GM12801 (cell line): ENCODE results near the gene TOPBP1.

ENCODE experiments used
- TF ChIP-seq, protein P1 (sequence below): IDR thresholded peaks from one replicate; pipeline ENCODE4 v1.5.1; 2011; ENCODE audit warnings: control low read depth; ENCODE audit not compliant: insufficient read length; ENCODE audit errors: extremely low read depth

The TOPBP1 gene

GRCh38 chr3:133649486-133650068, 12.2 kb downstream of the TOPBP1 start:
- TF ChIP-seq, protein P1, sequence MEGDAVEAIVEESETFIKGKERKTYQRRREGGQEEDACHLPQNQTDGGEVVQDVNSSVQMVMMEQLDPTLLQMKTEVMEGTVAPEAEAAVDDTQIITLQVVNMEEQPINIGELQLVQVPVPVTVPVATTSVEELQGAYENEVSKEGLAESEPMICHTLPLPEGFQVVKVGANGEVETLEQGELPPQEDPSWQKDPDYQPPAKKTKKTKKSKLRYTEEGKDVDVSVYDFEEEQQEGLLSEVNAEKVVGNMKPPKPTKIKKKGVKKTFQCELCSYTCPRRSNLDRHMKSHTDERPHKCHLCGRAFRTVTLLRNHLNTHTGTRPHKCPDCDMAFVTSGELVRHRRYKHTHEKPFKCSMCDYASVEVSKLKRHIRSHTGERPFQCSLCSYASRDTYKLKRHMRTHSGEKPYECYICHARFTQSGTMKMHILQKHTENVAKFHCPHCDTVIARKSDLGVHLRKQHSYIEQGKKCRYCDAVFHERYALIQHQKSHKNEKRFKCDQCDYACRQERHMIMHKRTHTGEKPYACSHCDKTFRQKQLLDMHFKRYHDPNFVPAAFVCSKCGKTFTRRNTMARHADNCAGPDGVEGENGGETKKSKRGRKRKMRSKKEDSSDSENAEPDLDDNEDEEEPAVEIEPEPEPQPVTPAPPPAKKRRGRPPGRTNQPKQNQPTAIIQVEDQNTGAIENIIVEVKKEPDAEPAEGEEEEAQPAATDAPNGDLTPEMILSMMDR = no peak

DNA sequence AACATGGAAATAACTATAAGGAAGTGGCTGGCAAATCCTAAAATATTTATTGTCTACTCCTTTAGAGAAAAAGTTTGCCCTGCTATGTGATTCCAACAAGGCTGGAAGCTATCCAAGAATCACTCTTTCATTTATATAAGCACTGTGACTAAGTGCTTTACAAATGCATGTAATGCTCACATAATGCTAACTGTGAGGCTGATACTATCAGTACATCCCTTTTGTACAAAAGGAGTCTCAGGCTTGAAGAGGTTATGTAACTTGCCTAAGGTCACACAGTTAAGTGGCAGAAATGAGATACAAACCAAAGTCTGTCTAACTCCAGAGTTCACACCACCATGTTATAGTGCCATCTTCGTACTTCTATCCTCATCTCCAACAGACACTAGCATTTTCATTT, 17.0 kb downstream of the TOPBP1 start:
- TF ChIP-seq, protein P1 = no peak

DNA sequence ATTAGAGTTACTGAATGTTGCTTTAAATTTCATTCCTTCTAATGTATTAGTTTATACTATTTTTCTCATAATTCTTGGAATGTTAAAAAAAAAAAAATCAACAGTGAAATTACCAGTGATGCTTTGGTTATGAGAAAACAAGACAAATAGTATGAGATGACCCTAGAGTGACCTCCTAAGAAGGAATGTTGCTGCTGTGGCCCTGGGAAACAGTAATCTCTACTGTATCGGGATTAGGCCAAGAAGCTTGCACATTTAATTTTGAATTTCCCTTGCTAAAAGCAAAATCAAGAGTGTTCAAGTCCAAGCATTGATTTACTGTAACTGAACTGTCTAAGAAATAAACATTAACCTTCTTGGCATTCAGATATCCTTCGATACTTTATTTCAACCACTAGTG, 18.1 kb downstream of the TOPBP1 start:
- TF ChIP-seq, protein P1 = no peak

DNA sequence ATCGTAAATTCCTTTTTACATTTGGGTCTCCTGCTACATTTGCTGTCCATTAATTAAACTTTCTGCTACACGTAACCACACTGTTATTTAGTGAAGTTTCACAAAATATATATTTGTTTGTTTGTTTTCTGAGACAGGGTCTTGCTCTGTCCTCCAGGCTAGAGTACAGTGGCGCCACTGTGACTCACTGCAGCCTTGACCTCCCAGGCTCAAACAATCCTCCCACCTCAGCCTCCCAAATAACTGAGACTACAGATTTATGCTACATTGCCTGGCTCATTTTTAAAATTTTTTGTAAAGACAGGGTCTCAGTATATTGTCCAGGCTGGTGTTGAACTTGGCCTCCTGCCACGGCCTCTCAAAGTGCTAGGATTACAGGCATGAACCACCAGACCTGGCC, 20.5 kb downstream of the TOPBP1 start:
- TF ChIP-seq, protein P1 = no peak

DNA sequence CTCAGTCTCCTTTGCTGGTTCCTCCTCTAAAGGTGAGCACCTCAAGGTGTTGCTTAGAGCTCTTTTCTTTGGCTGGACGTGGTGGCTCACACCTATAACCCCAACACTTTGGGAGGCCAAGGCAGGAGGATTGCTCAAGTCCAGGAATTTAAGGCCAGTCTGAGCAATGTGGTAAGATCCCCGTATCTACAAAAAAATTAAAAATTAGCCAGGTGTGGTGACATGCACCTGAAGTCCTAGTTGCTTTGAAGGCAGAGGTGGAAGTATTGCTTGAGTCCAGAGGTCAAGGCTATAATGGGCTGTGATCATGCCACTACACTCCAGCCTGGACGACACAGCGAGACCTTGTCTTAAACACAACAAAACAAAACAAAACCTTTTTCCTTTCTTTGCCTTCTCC, 28.3 kb downstream of the TOPBP1 start:
- TF ChIP-seq, protein P1 = no peak

DNA sequence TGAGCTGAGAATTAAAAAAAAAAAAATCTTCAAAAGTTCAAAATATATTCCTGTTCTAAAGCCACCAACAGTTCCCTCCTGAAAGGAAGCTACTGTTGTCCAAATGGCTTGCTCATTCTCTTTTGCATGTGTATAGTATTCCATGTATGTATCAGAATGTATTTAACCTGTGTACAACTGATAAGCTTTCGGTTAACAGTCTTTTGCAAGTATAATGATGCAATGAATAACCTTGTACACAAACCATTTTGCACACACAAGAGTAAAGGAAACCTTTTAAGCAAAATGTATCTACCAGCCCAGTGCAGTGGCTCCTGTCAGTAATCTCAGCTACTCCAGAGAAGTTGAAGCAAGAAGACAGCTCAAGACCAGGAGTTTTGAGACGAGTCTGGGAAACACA, 32.6 kb downstream of the TOPBP1 start:
- TF ChIP-seq, protein P1 = no peak

DNA sequence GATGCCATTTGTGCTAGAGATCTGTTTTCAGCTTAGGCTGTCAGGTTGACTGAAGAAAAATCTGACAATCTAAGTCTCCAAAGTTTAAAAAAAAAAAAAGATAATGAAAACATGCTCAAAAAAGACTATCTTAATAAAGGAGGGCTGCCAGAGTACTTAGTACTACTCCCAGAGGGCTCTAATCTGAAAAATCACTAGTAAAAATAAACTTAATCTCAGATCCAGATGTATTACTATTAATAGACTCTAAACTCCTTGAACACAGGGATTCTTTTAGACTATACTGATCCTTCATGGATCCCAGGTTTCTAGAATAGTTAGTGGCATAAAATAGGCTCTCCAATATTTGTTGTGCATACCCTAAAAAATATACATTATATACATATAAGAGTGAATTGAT, 34.0 kb downstream of the TOPBP1 start:
- TF ChIP-seq, protein P1 = no peak
